Gastroesophageal sphincter (tissue), 3 donors: Measurements from ENCODE around the gene SSBP4.

Experiments used
- CTCF ChIP-seq, 4 experiments: fragments of 200-600 bp in 2 of 4; fragments of 450-650 bp in 2 of 4; sonication (generic) in 1 of 4; IDR thresholded peaks; one replicate each; pipeline ENCODE4 v1.5.1; 2017 to 2019; ENCODE audit warnings: antibody characterized with exemption in 4 of 4, mild to moderate bottlenecking in 2 of 4, moderate library complexity in 2 of 4
- EP300 ChIP-seq: sonication (generic); formaldehyde crosslinking; IDR thresholded peaks from one replicate; pipeline ENCODE4 v1.6.1; 2017; ENCODE audit warnings: antibody characterized with exemption, mild to moderate bottlenecking
- POLR2A ChIP-seq, 2 donors: fragments of 450-650 bp; IDR thresholded peaks; one replicate each; pipeline ENCODE4 v1.6.1; 2017; ENCODE audit warnings: antibody characterized with exemption in 2 of 2, mild to moderate bottlenecking in 2 of 2, moderate library complexity in 1 of 2

DNA sequence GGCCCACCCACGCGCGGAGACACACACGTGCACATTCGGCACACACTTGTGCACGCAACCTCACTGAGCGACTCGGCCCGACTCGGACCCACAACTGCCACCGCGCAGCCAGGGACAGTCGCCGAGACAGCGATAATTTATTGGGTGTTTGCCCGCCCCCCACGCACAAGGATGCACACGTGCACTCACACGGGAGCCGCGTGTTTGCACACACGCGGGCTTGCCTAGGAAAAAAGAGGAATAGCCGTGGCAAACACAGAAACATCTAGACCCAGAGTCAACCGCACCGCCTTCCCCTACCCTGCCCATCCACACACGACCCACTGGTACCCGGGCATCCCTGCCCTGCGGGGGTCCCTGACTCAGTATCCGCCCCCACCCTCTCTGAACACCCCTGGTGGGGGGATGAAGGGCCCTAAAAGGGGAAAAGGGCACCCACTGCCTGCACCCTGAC is 1.1 kb upstream of the SSBP4 start:
- no peak for TF ChIP-seq CTCF (IDR thresholded peaks at IDR 0.05)
- no peak for TF ChIP-seq POLR2A (IDR thresholded peaks at IDR 0.05)
- TF ChIP-seq EP300: no peak
